ENCODE results near the gene VAV2. TPM values are rescaled to one million over a fixed set of nuclear protein-coding genes. Genes with fewer than 3 reads are reported as not detected.
"Not testable (repeated sequence)": the region's sequence is repeated elsewhere in the genome, so short reads cannot be mapped to it uniquely, and the experiment has no call there.

Gene VAV2
- total RNA-seq, 2 donors from 2014 or later = 7.0 to 7.3 TPM

GRCh38 chr9:133770076-133770777 lies 221.9 kb downstream of the VAV2 start:
- H3K4me3 Mint-ChIP-seq = no peak overlapping the region
- H3K4me1 Mint-ChIP-seq = no peaks in the 10 kb centered on the region
- H3K27ac Mint-ChIP-seq = no peak overlapping the region
- peaks cover 8% of the 10 kb centered on the region for H3K9me3 Mint-ChIP-seq
- H3K27me3 Mint-ChIP-seq = no peaks in the 10 kb centered on the region
- no peak for ATAC-seq (replicated peaks)
- H3K36me3 Mint-ChIP-seq (ENCODE audit: low read depth) = peaks cover 4% of the 10 kb centered on the region

- H3K27me3 Mint-ChIP-seq = no peaks in the 10 kb centered on the region
- no peak overlapping the region for H3K4me3 Mint-ChIP-seq
- H3K4me1 Mint-ChIP-seq = no peaks in the 10 kb centered on the region
- peaks cover 8% of the 10 kb centered on the region for H3K9me3 Mint-ChIP-seq
- H3K27ac Mint-ChIP-seq = no peak overlapping the region
- no peak for ATAC-seq (replicated peaks)
- peaks cover 4% of the 10 kb centered on the region for H3K36me3 Mint-ChIP-seq (ENCODE audit: low read depth)
These were observed 222.5 kb downstream of the VAV2 start for GRCh38 chr9:133769511-133770075.

- H3K27me3 Mint-ChIP-seq = no peaks in the 10 kb centered on the region
These were observed 223.1 kb downstream of the VAV2 start for GRCh38 chr9:133768859-133769510.

GRCh38 chr9:133768371-133768858 lies 223.7 kb downstream of the VAV2 start:
- H3K4me1 Mint-ChIP-seq = no peaks in the 10 kb centered on the region
- no peak overlapping the region for H3K27ac Mint-ChIP-seq
- ATAC-seq (replicated peaks) = no peak

More at GRCh38 chr9:133768859-133769510, 223.1 kb downstream of the VAV2 start:
- Mint-ChIP-seq H3K9me3 (peaks cover 8% of the 10 kb centered on the region), H3K36me3 (ENCODE audit: low read depth) (peaks cover 4% of the 10 kb centered on the region), H3K4me1 (no peaks in the 10 kb centered on the region), H3K27ac (no peak overlapping the region), H3K4me3 (no peak overlapping the region)
- no peak for ATAC-seq (replicated peaks)

GRCh38 chr9:133767625-133768024 lies 224.5 kb downstream of the VAV2 start:
- Mint-ChIP-seq H3K27me3 (no peaks in the 10 kb centered on the region), H3K9me3 (peaks cover 8% of the 10 kb centered on the region), H3K4me3 (no peak overlapping the region), H3K4me1 (no peaks in the 10 kb centered on the region), H3K27ac (no peak overlapping the region), H3K36me3 (ENCODE audit: low read depth) (peaks cover 4% of the 10 kb centered on the region)
- ATAC-seq (replicated peaks) = no peak

More at GRCh38 chr9:133768371-133768858, 223.7 kb downstream of the VAV2 start:
- H3K27me3 Mint-ChIP-seq = no peaks in the 10 kb centered on the region
- H3K36me3 Mint-ChIP-seq (ENCODE audit: low read depth) = peaks cover 4% of the 10 kb centered on the region
- peaks cover 8% of the 10 kb centered on the region for H3K9me3 Mint-ChIP-seq
- H3K4me3 Mint-ChIP-seq = no peak overlapping the region

GRCh38 chr9:133767008-133767407 lies 225.1 kb downstream of the VAV2 start:
- Mint-ChIP-seq H3K36me3 (ENCODE audit: low read depth) (peaks cover 4% of the 10 kb centered on the region), H3K4me3 (no peak overlapping the region), H3K9me3 (peaks cover 8% of the 10 kb centered on the region), H3K4me1 (no peaks in the 10 kb centered on the region), H3K27me3 (no peaks in the 10 kb centered on the region), H3K27ac (no peak overlapping the region)
- no peak for ATAC-seq (replicated peaks)

- ATAC-seq (replicated peaks); H3K4me3 Mint-ChIP-seq; H3K4me1 Mint-ChIP-seq; H3K27me3 Mint-ChIP-seq; H3K27ac Mint-ChIP-seq; H3K36me3 Mint-ChIP-seq (ENCODE audit: low read depth); H3K9me3 Mint-ChIP-seq: not testable (repeated sequence)
These were observed 225.9 kb downstream of the VAV2 start for GRCh38 chr9:133766234-133766633.

GRCh38 chr9:133763272-133764183 lies 228.6 kb downstream of the VAV2 start:
- Mint-ChIP-seq H3K4me1 (no peaks in the 10 kb centered on the region), H3K36me3 (ENCODE audit: low read depth) (peaks cover 3% of the 10 kb centered on the region)
- no peak for ATAC-seq (replicated peaks)

GRCh38 chr9:133762488-133763271 lies 229.4 kb downstream of the VAV2 start:
- Mint-ChIP-seq H3K4me3 (no peak overlapping the region), H3K4me1 (no peaks in the 10 kb centered on the region), H3K36me3 (ENCODE audit: low read depth) (no peaks in the 10 kb centered on the region), H3K9me3 (peaks cover 8% of the 10 kb centered on the region), H3K27me3 (no peaks in the 10 kb centered on the region), H3K27ac (no peak overlapping the region)
- ATAC-seq (replicated peaks) = no peak

More at GRCh38 chr9:133763272-133764183, 228.6 kb downstream of the VAV2 start:
- Mint-ChIP-seq H3K4me3 (no peak overlapping the region), H3K27ac (no peak overlapping the region), H3K27me3 (no peaks in the 10 kb centered on the region), H3K9me3 (peaks cover 8% of the 10 kb centered on the region)

- H3K36me3 Mint-ChIP-seq (ENCODE audit: low read depth) = no peaks in the 10 kb centered on the region
- H3K27me3 Mint-ChIP-seq = no peaks in the 10 kb centered on the region
- no peak for ATAC-seq (replicated peaks)
- H3K9me3 Mint-ChIP-seq = no peaks in the 10 kb centered on the region
- no peaks in the 10 kb centered on the region for H3K4me1 Mint-ChIP-seq
- H3K27ac Mint-ChIP-seq = no peak overlapping the region
- no peak overlapping the region for H3K4me3 Mint-ChIP-seq
These were observed 230.4 kb downstream of the VAV2 start for GRCh38 chr9:133761641-133762248.

GRCh38 chr9:133760713-133761290 lies 231.3 kb downstream of the VAV2 start:
- H3K27ac Mint-ChIP-seq = no peak overlapping the region
- no peaks in the 10 kb centered on the region for H3K36me3 Mint-ChIP-seq (ENCODE audit: low read depth)
- ATAC-seq (replicated peaks) = no peak
- H3K4me1 Mint-ChIP-seq = no peaks in the 10 kb centered on the region
- no peaks in the 10 kb centered on the region for H3K27me3 Mint-ChIP-seq
- H3K4me3 Mint-ChIP-seq = no peak overlapping the region
- no peaks in the 10 kb centered on the region for H3K9me3 Mint-ChIP-seq

- ATAC-seq (replicated peaks) = no peak
- H3K36me3 Mint-ChIP-seq (ENCODE audit: low read depth) = no peaks in the 10 kb centered on the region
- H3K4me1 Mint-ChIP-seq = no peaks in the 10 kb centered on the region
- H3K27ac Mint-ChIP-seq = no peak overlapping the region
- H3K4me3 Mint-ChIP-seq = no peak overlapping the region
- no peaks in the 10 kb centered on the region for H3K9me3 Mint-ChIP-seq
- H3K27me3 Mint-ChIP-seq = no peaks in the 10 kb centered on the region
These were observed 232.2 kb downstream of the VAV2 start for GRCh38 chr9:133759946-133760345.
